ENCODE data around the gene ERG.

GRCh38 chr21:38428211-38428610 lies 70.1 kb downstream of the ERG start:
- TF ChIP-seq SIN3A (IDR thresholded peaks at IDR 0.05; ENCODE audit: borderline replicate concordance, insufficient read depth, low read length) = no peak
- TF ChIP-seq POLR2AphosphoS5 (IDR thresholded peaks at IDR 0.05; ENCODE audit: low read depth, low read length) = no peak
- TF ChIP-seq REST (IDR thresholded peaks at IDR 0.05; ENCODE audit: insufficient read depth in 1 of 2, low read depth in 2 of 2, low read length in 2 of 2) = no peak
